GM19324 (cell line): Measurements from ENCODE around the gene HSFX3.

ENCODE experiments used
- ATAC-seq: cut with Tn5 transposase; IDR thresholded peaks from one replicate; pipeline ENCODE4 v1.9.1; 2021; ENCODE audit warnings: mild to moderate bottlenecking, moderate library complexity; ENCODE audit not compliant: unreplicated experiment, low FRiP score

HSFX3 gene

DNA sequence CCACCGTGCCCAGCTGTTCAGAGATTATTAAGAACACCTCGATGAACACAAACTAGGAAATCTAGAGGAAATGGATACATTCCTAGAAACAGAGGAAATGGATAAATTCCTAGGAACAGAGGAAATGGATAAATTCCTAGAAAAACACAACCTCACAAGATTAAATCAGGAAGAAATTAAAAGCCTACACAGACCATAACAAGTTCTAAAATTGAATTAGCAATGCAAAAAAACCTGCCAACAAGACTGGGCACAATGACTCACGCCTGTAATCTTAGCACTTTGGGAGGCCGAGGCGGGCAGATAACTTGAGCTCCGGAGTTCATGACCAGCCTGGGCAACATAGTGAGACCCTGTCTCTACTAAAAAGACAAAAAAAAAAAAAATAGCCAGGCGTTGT is 31.5 kb downstream of the HSFX3 start:
- ATAC-seq = no peak

DNA sequence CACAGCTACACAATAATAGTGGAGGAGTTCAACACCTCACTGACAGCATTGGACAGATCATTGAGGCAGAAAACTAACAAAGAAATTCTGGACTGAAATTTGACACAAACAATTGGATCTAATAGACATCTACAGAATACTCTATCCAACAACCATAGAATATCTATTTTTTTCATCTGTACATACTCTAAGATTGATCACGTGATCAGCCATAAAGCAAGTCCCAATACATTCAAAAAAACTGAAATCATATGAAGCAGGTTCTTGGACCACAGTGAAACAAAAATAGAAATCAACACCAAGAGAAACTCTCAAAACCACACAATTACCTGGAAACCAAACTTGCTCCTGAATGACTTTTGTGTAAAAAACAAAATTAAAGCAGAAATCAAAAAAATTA is 32.4 kb downstream of the HSFX3 start:
- no peak for ATAC-seq

GRCh38 chrX:149516604-149517003 is 33.1 kb downstream of the HSFX3 start:
- no peak for ATAC-seq

GRCh38 chrX:149515954-149516602 is 33.6 kb downstream of the HSFX3 start:
- no peak for ATAC-seq

- ATAC-seq = no peak
Measured at GRCh38 chrX:149513825-149514428, 35.8 kb downstream of the HSFX3 start.

DNA sequence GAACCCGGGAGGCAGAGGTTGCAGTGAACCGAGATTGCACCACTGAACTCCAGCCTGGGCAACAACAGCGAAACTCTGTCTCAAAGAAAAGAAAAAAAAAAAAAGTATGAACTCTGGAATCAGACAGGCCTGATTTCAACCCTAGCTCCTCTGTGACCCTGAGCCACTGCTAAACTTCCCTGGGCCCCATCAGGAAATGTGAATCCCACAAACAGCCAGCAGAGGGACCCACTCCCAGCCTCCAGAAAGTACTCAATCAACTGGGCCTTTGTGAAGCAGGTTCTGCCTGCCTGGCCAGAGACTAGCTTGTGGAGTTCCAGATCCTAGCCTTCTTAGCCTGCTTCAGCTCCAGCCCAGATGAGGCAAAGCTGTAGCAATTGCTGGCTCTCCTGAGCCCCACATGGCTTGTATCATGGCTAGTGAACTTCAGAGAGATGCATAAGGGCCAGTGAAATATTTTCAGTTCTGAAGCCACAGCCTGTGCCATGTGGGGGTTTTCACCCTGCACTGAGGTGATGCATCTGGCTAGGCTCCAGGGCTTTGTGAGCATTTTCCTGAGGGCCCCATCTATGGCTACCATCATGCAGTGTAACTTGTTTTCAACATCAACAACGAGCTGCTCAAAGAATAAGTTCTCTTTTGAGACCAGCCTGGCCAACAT is 37.4 kb downstream of the HSFX3 start:
- ATAC-seq = peak; percentile 75

DNA sequence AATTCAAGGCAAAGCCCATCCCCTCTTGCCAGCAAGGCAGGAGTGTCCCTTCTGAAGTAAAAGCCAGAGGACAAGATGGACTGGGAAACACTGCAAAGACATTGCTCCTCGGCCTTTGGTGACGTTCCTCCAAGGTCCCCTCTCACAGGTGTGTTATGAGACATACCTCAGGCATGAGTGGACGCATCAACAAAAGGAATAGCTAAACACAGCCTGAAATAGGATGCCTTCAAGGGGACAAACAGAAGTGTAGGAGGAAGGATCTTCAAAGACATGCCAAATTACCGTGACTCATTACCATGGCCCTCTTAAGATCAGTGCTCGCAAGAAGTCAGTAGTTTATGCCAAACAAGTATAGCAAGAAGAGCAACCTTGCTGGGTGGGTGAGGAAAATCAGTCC is 38.6 kb downstream of the HSFX3 start:
- no peak for ATAC-seq

GRCh38 chrX:149510386-149510785 is 39.3 kb downstream of the HSFX3 start:
- ATAC-seq = no peak

GRCh38 chrX:149508467-149508866 is 41.3 kb downstream of the HSFX3 start:
- ATAC-seq = no peak

DNA sequence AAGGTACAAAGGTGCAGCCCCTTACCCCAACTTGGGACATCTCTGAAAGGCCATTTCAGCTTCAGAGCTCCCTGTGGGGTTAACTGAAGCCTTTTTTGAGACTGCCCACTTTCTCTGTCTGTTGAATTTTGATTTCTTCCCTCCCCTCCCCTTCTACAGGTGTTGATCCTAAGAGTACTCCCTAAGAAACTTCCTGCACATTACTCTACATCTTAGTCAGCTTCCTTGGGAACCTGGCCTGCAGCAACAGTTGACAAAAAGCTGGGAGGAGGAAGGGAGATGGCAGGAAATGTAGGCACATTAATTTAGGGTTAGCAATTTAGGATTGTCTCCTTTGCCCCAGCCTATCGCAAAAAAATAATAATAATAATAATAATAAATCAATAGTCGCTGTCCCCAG is 43.4 kb downstream of the HSFX3 start:
- no peak for ATAC-seq

GRCh38 chrX:149505671-149506070 is 44.1 kb downstream of the HSFX3 start:
- no peak for ATAC-seq

DNA sequence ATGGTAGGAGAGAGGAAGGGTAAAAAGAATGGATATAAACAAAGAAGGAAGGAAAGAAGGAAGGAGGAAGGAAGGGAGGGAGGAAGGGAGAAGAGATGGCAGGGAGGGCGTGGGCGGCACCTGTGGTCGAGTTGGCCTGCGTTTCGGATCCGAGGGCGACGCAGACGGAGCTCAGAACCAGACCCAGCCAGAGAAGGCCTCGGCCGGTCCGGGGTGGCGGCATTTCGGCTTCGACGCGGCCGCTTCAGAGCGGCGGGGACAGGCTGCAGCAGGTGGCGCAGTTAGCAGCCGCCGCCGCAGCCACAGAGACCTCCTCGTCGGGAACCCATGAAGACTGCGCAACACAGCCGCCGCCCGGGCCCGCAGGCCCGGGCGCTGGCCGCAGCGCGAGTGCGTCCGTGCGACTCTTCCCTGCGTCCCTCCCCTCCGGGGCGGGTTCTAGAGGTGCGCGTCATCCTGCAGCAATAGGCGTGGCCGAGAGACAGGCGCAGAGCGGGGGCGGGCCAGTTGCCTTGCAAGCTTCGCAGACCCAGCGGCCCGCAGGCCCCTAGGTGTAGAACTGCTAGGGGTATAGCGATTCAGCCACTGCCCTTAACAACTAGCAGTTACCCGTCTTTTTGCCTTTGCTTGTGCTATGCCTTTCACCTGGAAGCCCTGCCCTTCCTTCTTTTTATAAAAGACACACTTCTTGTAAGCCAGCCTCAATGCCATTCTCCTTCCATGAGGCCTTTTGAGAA is 44.6 kb downstream of the HSFX3 start, which contains the start of gene IDS:
Gene IDS (minus strand): TSS at position 392 of the 737 bp plus-strand sequence. CDS start 169 bp downstream, at position 223.
- peak; percentile 81 for ATAC-seq

DNA sequence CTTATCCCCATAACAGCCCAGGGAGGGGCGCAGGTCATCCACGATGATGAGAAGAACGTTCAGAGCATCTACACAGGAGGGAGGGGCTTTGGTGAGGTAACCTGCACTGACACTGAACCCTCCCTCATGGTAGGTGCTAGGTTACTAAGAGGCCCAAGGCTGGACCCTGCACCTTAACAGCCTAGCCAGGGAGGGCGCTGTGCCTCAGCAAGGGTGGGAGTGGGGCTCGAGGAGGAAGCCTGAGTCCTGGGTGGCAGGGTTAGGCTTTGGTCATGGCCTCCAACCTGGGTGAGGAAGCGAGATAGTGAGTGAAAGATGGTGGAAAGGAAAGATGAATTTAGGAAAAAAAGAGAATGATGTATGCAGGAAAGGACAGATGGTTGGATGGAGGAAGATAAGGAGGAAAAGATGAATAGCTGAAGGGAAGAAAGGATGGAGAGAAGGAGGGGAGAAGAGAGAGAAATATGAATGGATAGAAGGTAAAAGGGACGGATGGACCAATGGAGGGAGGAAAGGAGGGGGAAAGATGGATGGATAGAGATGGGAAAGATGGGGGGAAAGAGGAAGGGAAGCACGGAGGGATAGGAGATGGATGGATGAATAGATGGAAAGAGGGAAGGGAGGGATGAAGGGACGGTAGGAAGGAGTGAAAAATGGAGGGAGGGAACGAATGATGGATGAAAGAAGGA is 45.4 kb downstream of the HSFX3 start:
- peak; percentile 27 for ATAC-seq

- ATAC-seq = peak; percentile 70
Measured at GRCh38 chrX:149503446-149503845, 46.3 kb downstream of the HSFX3 start.

GRCh38 chrX:149502923-149503322 is 46.8 kb downstream of the HSFX3 start:
- ATAC-seq = peak; percentile 3

- no peak for ATAC-seq
Measured at GRCh38 chrX:149499766-149500165, 50.0 kb downstream of the HSFX3 start.

DNA sequence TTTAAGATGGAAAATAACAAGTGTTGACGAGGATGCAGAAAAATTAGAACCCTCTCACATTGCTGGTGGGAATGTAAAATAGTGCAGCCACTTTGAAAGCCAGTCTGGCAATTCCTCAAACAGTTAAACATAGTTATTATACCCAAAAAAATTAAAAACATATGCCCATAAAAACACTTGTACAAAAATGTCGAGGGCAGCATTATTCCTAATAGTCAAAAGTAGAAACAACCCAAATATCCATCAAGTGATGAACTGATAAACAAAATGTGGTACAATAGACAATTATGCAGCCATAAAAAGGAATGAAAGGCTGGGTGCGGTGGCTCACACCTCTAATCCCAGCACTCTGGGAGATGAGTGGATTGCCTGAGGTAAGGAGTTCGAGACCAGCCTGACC is 51.0 kb downstream of the HSFX3 start:
- no peak for ATAC-seq
